ENCODE measurements around the gene FTO. TPM values are rescaled to one million over a fixed set of nuclear protein-coding genes. Genes with fewer than 3 reads are reported as not detected.

The FTO gene
- total RNA-seq, 1 donor from 2014 or later, result 110 TPM

- Mint-ChIP-seq H3K27me3 (ENCODE audit: insufficient read depth, low read depth) (no peaks in the 10 kb centered on the region), H3K36me3 (peaks cover 3% of the 10 kb centered on the region), H3K4me1 (peaks cover 44% of the 10 kb centered on the region), H3K9me3 (no peaks in the 10 kb centered on the region), H3K27ac (no peak overlapping the region), H3K4me3 (no peak overlapping the region)
- Histone ChIP-seq H3K27me3 (no peaks in the 10 kb centered on the region), H3K79me2 (ENCODE audit: low read depth) (peaks cover 55% of the 10 kb centered on the region), H3K9me3 (ENCODE audit: low read depth) (no peaks in the 10 kb centered on the region), H3F3A (ENCODE audit: low read depth) (no peaks in the 10 kb centered on the region), H3K9ac (no peak overlapping the region), H3K4me3 (no peak overlapping the region), H4K20me1 (ENCODE audit: low read depth) (peaks cover 2% of the 10 kb centered on the region), H3K4me2 (no peak overlapping the region), H3K36me3 (no peaks in the 10 kb centered on the region), H3K27ac (no peak overlapping the region), H3K4me1 (peaks cover 14% of the 10 kb centered on the region), H2AFZ (replicated peaks) (no peak overlapping the region)
- no peak for DNase-seq (ENCODE audit: low spot score)
- TF ChIP-seq EZH2phosphoT487 (IDR thresholded peaks at IDR 0.05) (no peak), EZH2 (IDR thresholded peaks at IDR 0.05) (no peak)
- TF ChIP-seq, protein P1, sequence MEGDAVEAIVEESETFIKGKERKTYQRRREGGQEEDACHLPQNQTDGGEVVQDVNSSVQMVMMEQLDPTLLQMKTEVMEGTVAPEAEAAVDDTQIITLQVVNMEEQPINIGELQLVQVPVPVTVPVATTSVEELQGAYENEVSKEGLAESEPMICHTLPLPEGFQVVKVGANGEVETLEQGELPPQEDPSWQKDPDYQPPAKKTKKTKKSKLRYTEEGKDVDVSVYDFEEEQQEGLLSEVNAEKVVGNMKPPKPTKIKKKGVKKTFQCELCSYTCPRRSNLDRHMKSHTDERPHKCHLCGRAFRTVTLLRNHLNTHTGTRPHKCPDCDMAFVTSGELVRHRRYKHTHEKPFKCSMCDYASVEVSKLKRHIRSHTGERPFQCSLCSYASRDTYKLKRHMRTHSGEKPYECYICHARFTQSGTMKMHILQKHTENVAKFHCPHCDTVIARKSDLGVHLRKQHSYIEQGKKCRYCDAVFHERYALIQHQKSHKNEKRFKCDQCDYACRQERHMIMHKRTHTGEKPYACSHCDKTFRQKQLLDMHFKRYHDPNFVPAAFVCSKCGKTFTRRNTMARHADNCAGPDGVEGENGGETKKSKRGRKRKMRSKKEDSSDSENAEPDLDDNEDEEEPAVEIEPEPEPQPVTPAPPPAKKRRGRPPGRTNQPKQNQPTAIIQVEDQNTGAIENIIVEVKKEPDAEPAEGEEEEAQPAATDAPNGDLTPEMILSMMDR (IDR thresholded peaks at IDR 0.05), result no peak
Observed at GRCh38 chr16:53740933-53741531, 37.1 kb downstream of the FTO start.

DNA sequence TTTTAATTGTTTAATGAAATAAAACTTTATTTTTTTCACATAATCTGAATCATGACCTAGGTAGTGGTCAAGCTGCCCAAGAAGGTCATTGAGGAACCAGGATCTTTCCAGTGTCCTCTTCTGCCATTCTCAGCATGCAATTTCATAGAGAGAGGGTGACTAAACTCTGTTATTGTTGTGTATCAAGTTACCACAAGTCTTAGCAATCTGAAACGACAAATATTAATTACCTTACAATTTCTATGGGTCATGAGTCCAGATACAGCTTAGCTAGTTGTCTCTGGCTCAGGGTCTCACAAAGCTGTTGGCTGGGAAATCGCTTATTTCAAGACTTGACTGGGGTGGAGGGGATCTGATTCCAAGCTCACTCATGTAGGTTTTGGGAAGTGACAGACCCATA lies 37.6 kb downstream of the FTO start:
- no peak overlapping the region for H2AFZ ChIP-seq (replicated peaks)
- H3K9ac ChIP-seq, result no peak overlapping the region
- no peaks in the 10 kb centered on the region for H3K9me3 ChIP-seq (ENCODE audit: low read depth)
- H3K4me3 Mint-ChIP-seq, result no peak overlapping the region
- no peak for DNase-seq (ENCODE audit: low spot score)
- no peaks in the 10 kb centered on the region for H3K27me3 Mint-ChIP-seq (ENCODE audit: insufficient read depth, low read depth)
- H3F3A ChIP-seq (ENCODE audit: low read depth), result no peaks in the 10 kb centered on the region
- H3K4me2 ChIP-seq, result no peak overlapping the region
- H3K27me3 ChIP-seq, result no peaks in the 10 kb centered on the region
- no peaks in the 10 kb centered on the region for H3K9me3 Mint-ChIP-seq
- peaks cover 12% of the 10 kb centered on the region for H3K4me1 ChIP-seq
- H3K79me2 ChIP-seq (ENCODE audit: low read depth), result peaks cover 58% of the 10 kb centered on the region
- H3K4me1 Mint-ChIP-seq, result peaks cover 43% of the 10 kb centered on the region
- no peak overlapping the region for H3K27ac ChIP-seq
- no peak overlapping the region for H3K4me3 ChIP-seq
- H3K36me3 Mint-ChIP-seq, result no peaks in the 10 kb centered on the region
- no peaks in the 10 kb centered on the region for H3K36me3 ChIP-seq
- H3K27ac Mint-ChIP-seq, result peak overlapping the region; percentile 29
- peaks cover 1% of the 10 kb centered on the region for H4K20me1 ChIP-seq (ENCODE audit: low read depth)
- TF ChIP-seq EZH2 (IDR thresholded peaks at IDR 0.05), result no peak
- TF ChIP-seq, protein P1 (IDR thresholded peaks at IDR 0.05), result no peak

- peaks cover 4% of the 10 kb centered on the region for H3K36me3 Mint-ChIP-seq
- Histone ChIP-seq H3K27me3 (no peaks in the 10 kb centered on the region), H3K4me1 (peaks cover 9% of the 10 kb centered on the region), H3K4me2 (no peak overlapping the region), H3K9me3 (ENCODE audit: low read depth) (peaks cover 10% of the 10 kb centered on the region), H3K79me2 (ENCODE audit: low read depth) (peaks cover 59% of the 10 kb centered on the region), H3F3A (ENCODE audit: low read depth) (no peaks in the 10 kb centered on the region), H3K27ac (no peak overlapping the region), H4K20me1 (ENCODE audit: low read depth) (no peaks in the 10 kb centered on the region), H3K36me3 (no peaks in the 10 kb centered on the region), H3K4me3 (no peak overlapping the region), H2AFZ (replicated peaks) (no peak overlapping the region), H3K9ac (no peak overlapping the region)
- H3K4me3 Mint-ChIP-seq, result no peak overlapping the region
- DNase-seq (ENCODE audit: low spot score), result peak; percentile 51
- H3K27ac Mint-ChIP-seq, result no peak overlapping the region
- H3K9me3 Mint-ChIP-seq, result peaks cover 8% of the 10 kb centered on the region
- peaks cover 40% of the 10 kb centered on the region for H3K4me1 Mint-ChIP-seq
- TF ChIP-seq, protein P1 (IDR thresholded peaks at IDR 0.05), result peak; percentile 69
- no peak for TF ChIP-seq EZH2 (IDR thresholded peaks at IDR 0.05)
- no peaks in the 10 kb centered on the region for H3K27me3 Mint-ChIP-seq (ENCODE audit: insufficient read depth, low read depth)
Observed at GRCh38 chr16:53743149-53743566, 39.2 kb downstream of the FTO start.
